Measurements from ENCODE around the gene SOX8.

The SOX8 gene

DNA sequence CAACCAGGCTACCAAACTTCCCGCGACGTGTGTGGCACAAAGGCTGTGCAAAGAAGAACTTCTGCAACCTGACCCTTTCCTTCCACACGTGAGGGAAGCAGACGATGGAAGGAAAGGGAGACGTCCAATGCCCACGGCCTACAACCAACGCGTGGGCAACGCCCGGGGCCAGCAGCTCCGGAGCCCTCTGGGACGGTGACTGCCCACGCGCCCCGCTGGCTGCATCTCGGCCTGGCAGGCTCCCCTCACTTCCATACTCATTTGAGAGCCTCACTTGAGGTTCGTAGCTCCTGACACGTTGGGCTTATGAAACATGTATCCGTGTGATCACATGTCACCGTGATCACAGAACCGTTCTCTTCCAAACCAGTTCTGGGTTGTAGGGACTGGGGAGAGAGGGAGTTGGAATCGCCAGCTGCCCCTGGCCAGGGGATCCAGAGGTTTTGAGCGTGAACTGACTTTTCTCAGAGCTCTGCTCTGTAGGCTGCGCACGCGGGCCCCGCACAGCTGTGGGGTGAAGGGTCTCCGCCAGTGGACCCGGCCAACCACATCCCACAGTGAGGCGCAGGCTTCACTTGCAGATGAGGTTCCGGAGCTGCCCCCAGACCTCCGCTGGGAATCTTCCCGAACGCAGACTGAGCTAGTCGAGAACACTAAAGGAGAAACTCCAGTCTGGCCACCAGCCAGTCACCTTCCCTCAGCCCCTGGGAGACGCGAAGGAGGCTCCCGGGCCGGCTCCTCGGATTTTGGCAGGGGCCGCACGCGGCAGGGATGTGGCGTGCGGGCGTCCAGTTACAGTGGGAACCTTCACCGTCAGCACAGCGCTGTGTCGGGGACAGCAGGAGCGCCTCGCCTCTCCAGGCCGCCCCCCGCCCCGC lies 11.8 kb upstream of the SOX8 start:
- TF ChIP-seq, protein P1, sequence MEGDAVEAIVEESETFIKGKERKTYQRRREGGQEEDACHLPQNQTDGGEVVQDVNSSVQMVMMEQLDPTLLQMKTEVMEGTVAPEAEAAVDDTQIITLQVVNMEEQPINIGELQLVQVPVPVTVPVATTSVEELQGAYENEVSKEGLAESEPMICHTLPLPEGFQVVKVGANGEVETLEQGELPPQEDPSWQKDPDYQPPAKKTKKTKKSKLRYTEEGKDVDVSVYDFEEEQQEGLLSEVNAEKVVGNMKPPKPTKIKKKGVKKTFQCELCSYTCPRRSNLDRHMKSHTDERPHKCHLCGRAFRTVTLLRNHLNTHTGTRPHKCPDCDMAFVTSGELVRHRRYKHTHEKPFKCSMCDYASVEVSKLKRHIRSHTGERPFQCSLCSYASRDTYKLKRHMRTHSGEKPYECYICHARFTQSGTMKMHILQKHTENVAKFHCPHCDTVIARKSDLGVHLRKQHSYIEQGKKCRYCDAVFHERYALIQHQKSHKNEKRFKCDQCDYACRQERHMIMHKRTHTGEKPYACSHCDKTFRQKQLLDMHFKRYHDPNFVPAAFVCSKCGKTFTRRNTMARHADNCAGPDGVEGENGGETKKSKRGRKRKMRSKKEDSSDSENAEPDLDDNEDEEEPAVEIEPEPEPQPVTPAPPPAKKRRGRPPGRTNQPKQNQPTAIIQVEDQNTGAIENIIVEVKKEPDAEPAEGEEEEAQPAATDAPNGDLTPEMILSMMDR (IDR thresholded peaks at IDR 0.05; ENCODE audit: borderline replicate concordance, insufficient read depth, low read depth, low read length) = no peak
- H3K4me3 ChIP-seq (ENCODE audit: low read depth, low read length) = peak overlapping the region; percentile 92

DNA sequence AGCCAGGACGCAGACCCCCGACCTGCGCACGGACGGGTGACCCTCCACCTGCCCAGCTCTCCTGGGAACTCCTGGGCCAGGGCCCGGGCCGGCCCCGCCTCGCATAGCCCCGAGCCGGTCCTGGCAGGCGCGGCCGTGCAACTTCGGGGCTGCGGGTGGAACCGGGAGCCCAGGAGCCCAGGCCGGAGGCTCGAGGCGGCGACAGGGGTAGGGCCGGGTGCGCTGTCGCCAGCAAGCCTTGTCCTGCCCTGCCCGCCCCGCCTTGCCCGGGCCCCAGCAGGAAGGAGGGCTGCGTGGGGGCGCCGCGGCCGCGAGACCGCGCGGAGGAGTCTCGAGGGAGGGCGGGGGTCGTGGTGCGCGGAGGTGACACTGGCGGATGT lies 11.2 kb upstream of the SOX8 start:
- TF ChIP-seq, protein P1 (IDR thresholded peaks at IDR 0.05; ENCODE audit: borderline replicate concordance, insufficient read depth, low read depth, low read length) = no peak
- H3K4me3 ChIP-seq (ENCODE audit: low read depth, low read length) = peak overlapping the region; percentile 92

DNA sequence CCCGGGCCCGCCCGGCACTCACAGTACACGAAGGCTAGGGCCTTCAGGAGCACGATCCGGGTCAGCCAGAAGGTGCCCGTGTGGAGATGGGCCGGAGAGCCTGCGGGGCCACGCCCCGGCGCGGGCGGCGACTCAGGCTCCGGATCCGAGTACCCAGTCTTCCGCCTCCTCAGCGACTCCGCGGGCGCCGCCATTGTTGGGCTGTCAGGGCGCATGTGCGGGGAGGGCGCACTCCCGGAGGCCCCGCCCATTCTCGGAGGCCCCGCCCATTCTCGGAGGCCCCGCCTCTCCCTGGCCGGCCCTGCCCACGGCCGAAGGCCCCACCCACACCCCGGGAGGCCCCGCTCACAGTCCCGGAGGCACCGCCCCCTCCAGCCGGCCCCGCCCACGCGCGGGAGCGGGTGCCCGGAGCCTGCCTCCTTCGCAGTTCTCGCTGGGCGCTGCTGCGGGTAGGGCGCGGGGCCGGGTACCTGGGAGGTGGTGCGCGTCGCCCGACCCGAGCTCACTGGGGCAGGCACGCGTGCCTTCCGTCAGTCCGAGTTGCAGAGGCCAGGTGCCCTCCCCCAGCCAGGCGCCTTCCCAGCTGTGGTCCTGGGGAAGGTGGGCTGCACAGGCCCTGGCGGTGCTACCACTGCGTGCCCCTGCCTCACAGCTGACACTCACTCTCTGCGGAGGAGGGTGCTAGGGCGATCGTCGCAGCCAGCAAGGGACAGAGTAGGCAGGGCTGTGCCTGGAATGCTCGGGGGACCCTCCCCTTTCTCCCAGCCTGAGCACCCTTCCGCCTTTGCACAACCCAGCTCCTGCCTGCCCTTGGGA lies 10.6 kb upstream of the SOX8 start, which contains the start of gene LMF1:
Gene LMF1 (minus strand): TSS at position 219 of the 816 bp plus-strand sequence. CDS start 4 bp downstream, at position 215.
- H3K4me3 ChIP-seq (ENCODE audit: low read depth, low read length) = peak within 1 kb of the TSS; percentile 92
- TF ChIP-seq, protein P1 (IDR thresholded peaks at IDR 0.05; ENCODE audit: borderline replicate concordance, insufficient read depth, low read depth, low read length) = no peak

DNA sequence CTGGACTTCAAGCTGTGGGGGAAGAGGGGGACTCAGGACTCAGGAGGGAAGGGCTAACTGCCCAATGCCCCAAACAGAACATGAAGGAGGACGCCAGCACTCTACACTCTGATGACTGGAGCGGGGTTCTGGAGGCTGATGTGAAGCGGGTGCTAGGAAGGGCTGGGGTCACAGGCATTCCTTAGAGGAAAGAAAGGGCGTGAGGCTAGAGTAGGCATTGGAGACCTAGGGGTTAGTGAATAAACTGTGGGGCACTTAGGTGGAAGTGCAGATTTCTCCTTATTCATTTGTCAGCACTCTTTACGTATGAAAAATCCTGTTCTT lies 10.0 kb upstream of the SOX8 start:
- no peak overlapping the region for H3K4me3 ChIP-seq (ENCODE audit: low read depth, low read length)
- TF ChIP-seq, protein P1 (IDR thresholded peaks at IDR 0.05; ENCODE audit: borderline replicate concordance, insufficient read depth, low read depth, low read length) = no peak

DNA sequence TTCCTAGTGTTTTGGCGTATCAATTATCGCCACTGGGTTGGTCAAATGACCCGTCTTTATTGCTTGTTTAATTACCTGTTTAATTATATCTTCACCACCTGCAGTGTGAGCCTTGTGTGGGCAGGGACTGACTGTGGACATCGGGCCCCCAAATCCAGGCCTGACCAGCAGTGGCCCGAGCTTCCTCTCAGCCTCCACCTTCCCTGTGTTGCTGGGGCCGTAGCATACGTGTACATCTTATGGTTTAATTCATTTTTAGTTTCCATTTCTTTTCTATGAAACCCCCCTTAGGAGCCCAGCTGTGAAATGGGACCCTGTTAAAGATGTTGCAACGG lies 9.6 kb upstream of the SOX8 start:
- no peak overlapping the region for H3K4me3 ChIP-seq (ENCODE audit: low read depth, low read length)
- TF ChIP-seq, protein P1 (IDR thresholded peaks at IDR 0.05; ENCODE audit: borderline replicate concordance, insufficient read depth, low read depth, low read length) = no peak

DNA sequence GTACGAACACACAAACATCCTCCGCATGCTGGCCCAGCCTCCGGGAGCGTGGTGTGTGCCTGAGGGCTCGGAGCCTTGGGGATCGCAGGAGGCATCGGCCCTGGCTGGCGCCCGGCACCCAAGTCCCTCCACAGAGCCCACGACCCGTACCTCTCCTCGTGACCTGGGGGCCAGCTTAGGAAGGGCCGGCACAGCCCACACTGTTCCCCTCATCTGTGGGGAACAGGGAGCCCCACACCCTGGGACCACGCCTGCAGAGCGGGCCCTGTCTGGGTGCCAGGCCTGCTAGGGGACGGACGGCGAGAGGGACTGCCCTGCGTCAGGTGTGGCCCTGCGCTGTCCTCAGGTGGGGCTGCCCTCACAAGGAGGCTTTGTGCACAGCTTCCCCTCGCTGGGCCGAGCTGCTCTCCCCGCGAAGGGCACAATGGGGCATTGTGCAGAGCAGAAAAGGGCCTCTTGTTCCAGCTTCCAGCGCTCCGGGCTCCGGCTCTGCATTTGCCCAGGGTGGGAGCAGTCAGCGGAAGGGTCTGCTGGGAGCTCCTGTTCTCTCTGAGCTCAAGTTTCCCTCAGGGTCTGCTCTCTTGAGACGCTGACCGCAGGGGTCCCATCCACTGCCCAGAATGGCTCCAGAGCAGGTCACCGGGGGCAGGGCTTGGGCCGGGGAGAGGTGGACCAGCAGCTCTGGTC lies 9.1 kb upstream of the SOX8 start:
- H3K4me3 ChIP-seq (ENCODE audit: low read depth, low read length) = no peak overlapping the region
- TF ChIP-seq, protein P1 (IDR thresholded peaks at IDR 0.05; ENCODE audit: borderline replicate concordance, insufficient read depth, low read depth, low read length) = no peak

All from GM12875 (cell line).